IMR-90 (cell line): Measurements from ENCODE around the gene RASGRP4. TPM values are rescaled to one million over a fixed set of nuclear protein-coding genes. Genes with fewer than 3 reads are reported as not detected.
A peak's percentile ranks its signal among the peaks of the same experiment; 100 is the strongest.

Experiments used
- ATAC-seq: fragments of 200-7000 bp; cut with Tn5 transposase; 2 replicates; pipeline ENCODE4 v1.9.1; 2020; ENCODE audit warnings: low read depth, mild to moderate bottlenecking, moderate library complexity
- BruUV-seq: library from RNA; stranded (reverse); fragments of 400-500 nt; replicated peaks from 2 replicates; lab custom pipeline; 2021; lab: Mats Ljungman, UMichigan
- CTCF ChIA-PET: fragments of 300-600 bp; formaldehyde crosslinking; extraction: SDS; loops from one replicate; lab custom pipeline; 2021; ENCODE audit warnings: antibody characterized with exemption; lab: Yijun Ruan, JAX
- POLR2A ChIA-PET: fragments of 300-600 bp; sonication (Branson Sonifier 250); formaldehyde crosslinking; loops from one replicate; lab custom pipeline; 2022; ENCODE audit warnings: antibody characterized with exemption; ENCODE audit not compliant: unreplicated experiment; lab: Charles Lee
- DNase-seq: peaks from one replicate; pipeline ENCODE4 v3.0.0; 2013
- H2AFZ ChIP-seq: replicated peaks from 2 replicates; pipeline ENCODE3; 2013; ENCODE audit warnings: low read length, mild to moderate bottlenecking; ENCODE audit not compliant: poor library complexity
- H2AK5ac ChIP-seq: 2 replicates; pipeline ENCODE4 v1.6.1; 2013; ENCODE audit warnings: low read depth, low read length, inconsistent platforms
- H2AK9ac ChIP-seq: replicated peaks from 2 replicates; pipeline ENCODE3; 2013; ENCODE audit warnings: mild to moderate bottlenecking, low read depth, low read length, moderate library complexity; ENCODE audit not compliant: poor library complexity
- H2BK120ac ChIP-seq: 2 replicates; pipeline ENCODE4 v1.6.1; 2013; ENCODE audit warnings: low read depth, low read length, inconsistent platforms
- H2BK15ac ChIP-seq: 3 replicates; pipeline ENCODE4 v1.6.1; 2013; ENCODE audit warnings: low read depth, low read length, inconsistent platforms
- H2BK20ac ChIP-seq: 2 replicates; pipeline ENCODE4 v1.6.1; 2013; ENCODE audit warnings: low read depth, mild to moderate bottlenecking, inconsistent platforms, low read length, moderate library complexity
- H2BK5ac ChIP-seq: 2 replicates; pipeline ENCODE4 v1.6.1; 2013; ENCODE audit warnings: mild to moderate bottlenecking, low read depth, low read length, inconsistent platforms; ENCODE audit not compliant: poor library complexity, severe bottlenecking
- H3K14ac ChIP-seq: replicated peaks from 2 replicates; pipeline ENCODE4 v1.6.1; 2013; ENCODE audit warnings: low read depth, low read length, inconsistent platforms
- H3K18ac ChIP-seq: 2 replicates; pipeline ENCODE4 v1.6.1; 2013; ENCODE audit warnings: low read depth, low read length, control low read depth
- H3K23ac ChIP-seq: 2 replicates; pipeline ENCODE4 v1.6.1; 2013; ENCODE audit warnings: low read depth, low read length, inconsistent platforms
- H3K27ac ChIP-seq: 2 replicates; pipeline ENCODE4 v1.5.1; 2013; ENCODE audit warnings: mild to moderate bottlenecking, control low read depth, low read length; ENCODE audit not compliant: insufficient read depth
- H3K27me3 ChIP-seq: 2 replicates; pipeline ENCODE4 v1.6.1; 2013; ENCODE audit warnings: low read length; ENCODE audit not compliant: control insufficient read depth, insufficient read depth
- H3K36me3 ChIP-seq: 2 replicates; pipeline ENCODE4 v1.6.1; 2013; ENCODE audit warnings: low read length, mixed read lengths; ENCODE audit not compliant: control insufficient read depth, insufficient read depth
- H3K4ac ChIP-seq: 2 replicates; pipeline ENCODE4 v1.6.1; 2013; ENCODE audit warnings: low read depth, low read length, inconsistent platforms
- H3K4me1 ChIP-seq: 2 replicates; pipeline ENCODE4 v1.6.1; 2013; ENCODE audit warnings: low read length, mixed read lengths; ENCODE audit not compliant: control insufficient read depth, insufficient read depth
- H3K4me2 ChIP-seq: 2 replicates; pipeline ENCODE4 v1.6.1; 2013; ENCODE audit warnings: low read depth, mild to moderate bottlenecking, control low read depth, low read length, moderate library complexity
- H3K4me3 ChIP-seq: 2 replicates; pipeline ENCODE4 v1.5.1; 2013; ENCODE audit warnings: low read depth, mild to moderate bottlenecking, control low read depth, low read length, moderate library complexity; ENCODE audit not compliant: insufficient read depth
- H3K56ac ChIP-seq: 2 replicates; pipeline ENCODE4 v1.6.1; 2013; ENCODE audit warnings: low read length, inconsistent platforms; ENCODE audit not compliant: insufficient read depth; ENCODE audit errors: extremely low read depth
- H3K79me1 ChIP-seq, 2 experiments: 2 replicates each; pipeline ENCODE4 v1.6.1; 2013; ENCODE audit warnings: low read length in 2 of 2, inconsistent platforms in 1 of 2, low read depth in 1 of 2
- H3K9ac ChIP-seq: 2 replicates; pipeline ENCODE4 v1.6.1; 2013; ENCODE audit warnings: low read depth, low read length, control low read depth
- H3K9me1 ChIP-seq: 2 replicates; pipeline ENCODE4 v1.6.1; 2013; ENCODE audit warnings: low read length, inconsistent platforms; ENCODE audit not compliant: insufficient read depth
- H3K9me3 ChIP-seq: 2 replicates; pipeline ENCODE4 v1.6.1; 2013; ENCODE audit warnings: low read length; ENCODE audit not compliant: control insufficient read depth, insufficient read depth
- H4K20me1 ChIP-seq: 2 replicates; pipeline ENCODE4 v1.6.1; 2013; ENCODE audit warnings: low read length, inconsistent platforms; ENCODE audit not compliant: insufficient read depth
- H4K5ac ChIP-seq: 2 replicates; pipeline ENCODE4 v1.6.1; 2013; ENCODE audit warnings: mild to moderate bottlenecking, low read depth, low read length, control low read depth
- H4K8ac ChIP-seq, 2 experiments: 2 replicates each; pipeline ENCODE4 v1.6.1; 2013; ENCODE audit warnings: low read depth in 2 of 2, low read length in 2 of 2, control low read depth in 1 of 2, inconsistent platforms in 1 of 2
- H4K91ac ChIP-seq: 2 replicates; pipeline ENCODE4 v1.6.1; 2013; ENCODE audit warnings: low read depth, low read length, inconsistent platforms; ENCODE audit not compliant: insufficient read depth
- BHLHE40 ChIP-seq: fragments of 150-350 bp; IDR thresholded peaks from 2 replicates; pipeline ENCODE4 v1.6.1; 2016; ENCODE audit warnings: mild to moderate bottlenecking, low read depth, low read length
- CEBPB ChIP-seq: IDR thresholded peaks from 2 replicates; pipeline ENCODE4 v1.6.1; 2012; ENCODE audit warnings: low read depth, low read length, improper control_type of control experiment
- ELK1 ChIP-seq: fragments of 150-350 bp; IDR thresholded peaks from 2 replicates; pipeline ENCODE4 v1.6.1; 2016; ENCODE audit warnings: low read depth, mild to moderate bottlenecking, low read length, moderate library complexity, borderline replicate concordance
- MAFK ChIP-seq: IDR thresholded peaks from 2 replicates; pipeline ENCODE4 v1.6.1; 2012; ENCODE audit warnings: low read depth, low read length, improper control_type of control experiment
- RAD21 ChIP-seq: IDR thresholded peaks from 2 replicates; pipeline ENCODE4 v1.6.1; 2012; ENCODE audit warnings: low read length, improper control_type of control experiment
- RCOR1 ChIP-seq: IDR thresholded peaks from 2 replicates; pipeline ENCODE4 v1.6.1; 2012; ENCODE audit warnings: mild to moderate bottlenecking, low read length, improper control_type of control experiment; ENCODE audit not compliant: insufficient replicate concordance
- USF2 ChIP-seq: fragments of 150-350 bp; IDR thresholded peaks from 2 replicates; pipeline ENCODE4 v1.6.1; 2017; ENCODE audit warnings: mild to moderate bottlenecking, antibody characterized with exemption, low read length, low read depth
- WGBS, 2 experiments: methylation state at CpG; one replicate each; pipeline versions ENCODE4 v1.1.5 to v1.1.7; 2013; ENCODE audit warnings: missing lambda C conversion rate in 2 of 2; ENCODE audit not compliant: insufficient read length in 1 of 2; ENCODE audit errors: extremely low coverage in 2 of 2; 5-methylcytosine and 5-hydroxymethylcytosine counted together
- dilution Hi-C: fragments of 300-500 bp; cut with HindIII; formaldehyde crosslinking; loops from one replicate; pipeline ENCODE4 v1.14.3; 2018; ENCODE audit warnings: low sequenced_read_pairs; ENCODE audit not compliant: unreplicated experiment
- in situ Hi-C: fragments of 300-500 bp; cut with MboI; formaldehyde crosslinking; loops from 3 replicates; pipeline ENCODE4 v1.14.3; 2019; ENCODE audit warnings: low sequenced_read_pairs, inconsistent platforms, mixed read lengths
- intact Hi-C: fragments of 100-400 bp; cut with micrococcal nuclease; formaldehyde crosslinking; loops from 2 replicates; pipeline ENCODE4 v1.10.0; 2022
- polyA plus RNA-seq, 3 experiments: library from polyadenylated mRNA; depleted of rRNA; stranded (reverse); fragments of >200 nt; gene quantifications; 2 replicates each; pipeline ENCODE4 v1.2.3, GENCODE V29; 2012; ENCODE audit warnings: low replicate concordance in 1 of 3
- total RNA-seq: library from RNA; depleted of rRNA; stranded (reverse); fragments of >200 nt; gene quantifications from 2 replicates; pipeline ENCODE4 v1.2.3, GENCODE V29; 2012

Gene RASGRP4
- total and polyA plus RNA-seq, 2 of the 4 experiments (the other 2 are of a cell fraction) = not detected

GRCh38 chr19:38401148-38401547 lies 24.9 kb downstream of the RASGRP4 start:
- ChIA-PET POLR2A (no interaction called here), CTCF (interaction anchor here (1.5 kb wide), 1 partner anchor 529 kb away, joined by 4 read pairs; the partner anchor contains the start of genes MRPS12 and SARS2)
- H3K9ac ChIP-seq = no peak overlapping the region
- no peak overlapping the region for H3K56ac ChIP-seq
- H2BK120ac ChIP-seq = no peak overlapping the region
- no peak overlapping the region for H2AFZ ChIP-seq
- H3K18ac ChIP-seq = no peak overlapping the region
- H4K20me1 ChIP-seq = no peaks in the 10 kb centered on the region
- BruUV-seq = no TSS peak
- H3K79me1 ChIP-seq = peaks cover 6 to 12% of the 10 kb centered on the region in 2 experiments; a peak in 3 of 4 replicates
- no peak overlapping the region for H4K91ac ChIP-seq
- TF ChIP-seq USF2 (no peak), RAD21 (no peak), CEBPB (no peak), RCOR1 (no peak), ELK1 (no peak), MAFK (no peak), BHLHE40 (no peak)
- in situ Hi-C loops = loop anchor here (25.0 kb wide), 1 partner anchor 536 kb away; the partner anchor contains the start of genes MRPS12 and SARS2
- H2BK15ac ChIP-seq = no peak overlapping the region
- no peak overlapping the region for H4K5ac ChIP-seq
- no peak overlapping the region for H3K14ac ChIP-seq
- H3K36me3 ChIP-seq = peaks cover 14% of the 10 kb centered on the region; the same call in 1 of the 2 replicates
- no peaks in the 10 kb centered on the region for H3K27me3 ChIP-seq
- intact Hi-C loops = no loop called here
- peak; percentile 50 for DNase-seq
- no peak overlapping the region for H2BK5ac ChIP-seq
- H2AK9ac ChIP-seq = no peak overlapping the region
- no peak overlapping the region for H3K4ac ChIP-seq
- H3K4me2 ChIP-seq = no peak overlapping the region
- H3K9me3 ChIP-seq = no peaks in the 10 kb centered on the region
- no peak overlapping the region for H4K8ac ChIP-seq
- H3K4me1 ChIP-seq = no peaks in the 10 kb centered on the region
- H2BK20ac ChIP-seq = no peak overlapping the region
- H3K23ac ChIP-seq = no peak overlapping the region
- WGBS, 2 experiments = no CpG with 5 or more reads among the region's 3 CpGs
- dilution Hi-C loops = no loop called here
- 0 out of 2 replicates have a peak, but pooled peaks cover 3% of the 10 kb centered on the region for H3K9me1 ChIP-seq
- no peak overlapping the region for H3K4me3 ChIP-seq
- H3K27ac ChIP-seq = no peak overlapping the region
- H2AK5ac ChIP-seq = no peak overlapping the region
- no peak for ATAC-seq
